Right lobe of liver (tissue), 4 donors: ENCODE data around the gene HSPG2.

Source experiments
- POLR2A ChIP-seq: fragments of 450-650 bp; IDR thresholded peaks from one replicate; pipeline ENCODE4 v1.6.1; 2017; ENCODE audit warnings: antibody characterized with exemption, mild to moderate bottlenecking
- TF ChIP-seq, protein P1 (sequence below), 4 donors: fragments of 200-600 bp in 3 of 4; fragments of 450-650 bp in 1 of 4; IDR thresholded peaks; one replicate each; pipeline versions ENCODE4 v1.5.1 to v1.8.0; 2016 to 2022; ENCODE audit warnings: antibody characterized with exemption in 4 of 4, mild to moderate bottlenecking in 2 of 4
- donor health status: DM: no; HTN: no; CAD: no.
- donor health status: DM: no; HTN: no; CAD: no.
- donor health status: DM: no; HTN: yes; CAD: no.

DNA sequence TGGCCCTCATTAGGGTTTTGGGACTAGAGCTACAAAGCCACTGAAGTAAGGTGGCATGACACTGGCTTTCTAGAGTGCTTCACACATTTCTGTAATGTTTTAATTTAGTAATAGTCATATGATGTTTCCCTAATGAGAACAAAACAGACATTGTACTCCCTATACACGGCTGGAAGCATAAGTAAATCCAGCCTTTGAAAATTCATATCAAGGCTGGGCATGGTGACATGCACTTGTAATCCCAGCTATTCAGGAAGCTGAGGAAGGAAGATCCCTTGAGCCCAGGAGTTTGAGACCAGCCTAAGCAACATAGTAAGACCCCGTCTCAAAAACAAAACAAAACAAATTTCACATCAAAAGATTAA is 161.6 kb downstream of the HSPG2 start:
- no peak for TF ChIP-seq POLR2A
- TF ChIP-seq, protein P1, sequence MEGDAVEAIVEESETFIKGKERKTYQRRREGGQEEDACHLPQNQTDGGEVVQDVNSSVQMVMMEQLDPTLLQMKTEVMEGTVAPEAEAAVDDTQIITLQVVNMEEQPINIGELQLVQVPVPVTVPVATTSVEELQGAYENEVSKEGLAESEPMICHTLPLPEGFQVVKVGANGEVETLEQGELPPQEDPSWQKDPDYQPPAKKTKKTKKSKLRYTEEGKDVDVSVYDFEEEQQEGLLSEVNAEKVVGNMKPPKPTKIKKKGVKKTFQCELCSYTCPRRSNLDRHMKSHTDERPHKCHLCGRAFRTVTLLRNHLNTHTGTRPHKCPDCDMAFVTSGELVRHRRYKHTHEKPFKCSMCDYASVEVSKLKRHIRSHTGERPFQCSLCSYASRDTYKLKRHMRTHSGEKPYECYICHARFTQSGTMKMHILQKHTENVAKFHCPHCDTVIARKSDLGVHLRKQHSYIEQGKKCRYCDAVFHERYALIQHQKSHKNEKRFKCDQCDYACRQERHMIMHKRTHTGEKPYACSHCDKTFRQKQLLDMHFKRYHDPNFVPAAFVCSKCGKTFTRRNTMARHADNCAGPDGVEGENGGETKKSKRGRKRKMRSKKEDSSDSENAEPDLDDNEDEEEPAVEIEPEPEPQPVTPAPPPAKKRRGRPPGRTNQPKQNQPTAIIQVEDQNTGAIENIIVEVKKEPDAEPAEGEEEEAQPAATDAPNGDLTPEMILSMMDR (IDR thresholded peaks at IDR 0.05), result no peak
